GM18520 (cell line): ENCODE data around the gene MSANTD7.
"Not testable (repeated sequence)": the region's sequence is repeated elsewhere in the genome, so short reads cannot be mapped to it uniquely, and the experiment has no call there.

Experiments used
- ATAC-seq: cut with Tn5 transposase; IDR thresholded peaks from one replicate; pipeline ENCODE4 v1.9.1; 2021; ENCODE audit not compliant: unreplicated experiment

Gene MSANTD7

GRCh38 chr10:14837003-14837756, 926 bp upstream of the MSANTD7 start:
- no peak for ATAC-seq

GRCh38 chr10:14838582-14839304, 637 bp downstream of the MSANTD7 start:
- ATAC-seq: no peak

GRCh38 chr10:14839305-14839695, 1.2 kb downstream of the MSANTD7 start:
- no peak for ATAC-seq

GRCh38 chr10:14840178-14840577, 2.1 kb downstream of the MSANTD7 start:
- ATAC-seq: no peak

- ATAC-seq: no peak
Observed at GRCh38 chr10:14843327-14843988, 5.4 kb downstream of the MSANTD7 start.

GRCh38 chr10:14844948-14845347, 6.8 kb downstream of the MSANTD7 start:
- no peak for ATAC-seq

- ATAC-seq: no peak
Observed at GRCh38 chr10:14852236-14852635, 14.1 kb downstream of the MSANTD7 start.

- no peak for ATAC-seq
Observed at GRCh38 chr10:14855453-14855852, 17.3 kb downstream of the MSANTD7 start.

- no peak for ATAC-seq
Observed at GRCh38 chr10:14858338-14858960, 20.3 kb downstream of the MSANTD7 start.

GRCh38 chr10:14859043-14859442, 20.9 kb downstream of the MSANTD7 start:
- ATAC-seq: no peak

- no peak for ATAC-seq
Observed at GRCh38 chr10:14859775-14860174, 21.7 kb downstream of the MSANTD7 start.

- no peak for ATAC-seq
Observed at GRCh38 chr10:14860791-14861190, 22.7 kb downstream of the MSANTD7 start.

- ATAC-seq: not testable (repeated sequence)
Observed at GRCh38 chr10:14864466-14864865, 26.4 kb downstream of the MSANTD7 start.

GRCh38 chr10:14864871-14865270, 26.8 kb downstream of the MSANTD7 start:
- not testable (repeated sequence) for ATAC-seq

GRCh38 chr10:14873090-14873760, 35.1 kb downstream of the MSANTD7 start:
- ATAC-seq: no peak

- no peak for ATAC-seq
Observed at GRCh38 chr10:14875941-14876340, 37.8 kb downstream of the MSANTD7 start.

- no peak for ATAC-seq
Observed at GRCh38 chr10:14876764-14877163, 38.7 kb downstream of the MSANTD7 start.

- peak; percentile 90 for ATAC-seq
Observed at GRCh38 chr10:14878266-14879123, 40.4 kb downstream of the MSANTD7 start, which contains the start of gene SUV39H2. Gene SUV39H2 (plus strand): TSS chr10:14878866. CDS start chr10:14878889, 23 bp downstream.

- no peak for ATAC-seq
Observed at GRCh38 chr10:14879124-14879927, 41.2 kb downstream of the MSANTD7 start.
